ENCODE measurements around the gene FGD5.

FGD5 gene

DNA sequence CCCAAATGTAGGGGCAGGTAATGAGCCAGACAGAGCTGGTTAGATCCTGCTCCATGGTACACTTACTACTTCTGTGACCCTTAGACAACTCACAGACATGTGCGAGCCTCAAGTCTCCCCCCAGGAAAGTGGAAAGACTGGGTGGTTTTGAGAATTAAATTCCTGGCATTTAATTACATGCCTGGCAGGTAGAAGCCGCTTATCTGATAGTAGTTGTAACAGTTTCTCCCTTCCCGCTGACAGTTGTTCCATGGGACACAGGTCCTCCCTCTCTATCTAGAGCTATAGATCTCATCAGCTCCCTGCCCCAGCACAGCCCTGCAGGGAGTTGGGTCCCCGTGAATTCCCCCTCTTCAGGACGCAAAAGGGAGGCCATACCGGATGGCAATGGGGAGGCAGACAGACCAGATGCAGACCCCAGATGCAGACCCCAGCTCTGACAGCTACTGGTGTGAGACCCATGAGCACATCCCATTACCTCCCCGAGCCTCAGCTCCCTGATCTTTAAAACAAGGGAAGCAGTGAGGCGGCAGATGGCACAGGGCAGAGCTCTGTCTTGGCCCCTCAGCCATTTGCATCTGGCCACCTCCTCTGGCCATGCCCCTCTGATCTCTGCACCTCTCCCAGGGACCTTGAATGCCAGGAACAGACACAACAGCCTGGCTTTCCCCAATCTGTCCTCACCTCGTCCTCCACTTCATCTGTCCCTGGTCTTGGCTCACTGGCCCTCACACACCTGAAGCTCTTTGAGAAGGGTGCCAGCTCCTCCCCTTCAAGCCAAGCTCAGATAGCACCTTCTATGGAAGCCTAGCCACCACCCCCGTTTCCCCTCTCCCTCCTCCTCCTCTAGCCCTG lies 94.5 kb downstream of the FGD5 start:
- no peaks in the 10 kb centered on the region for H3K9me3 ChIP-seq (ENCODE audit: control insufficient read depth in 1 of 2, low read length in 2 of 2)
- no peak overlapping the region for H3K27ac ChIP-seq (ENCODE audit: low read depth, low read length)
- H3K36me3 ChIP-seq (ENCODE audit: control insufficient read depth in 1 of 2, insufficient read depth in 2 of 2, low read length in 2 of 2) = peaks cover 3 to 15% of the 10 kb centered on the region in 2 donors
- H3K27me3 ChIP-seq (ENCODE audit: control insufficient read depth in 1 of 2, insufficient read depth in 2 of 2, low read length in 2 of 2) = no peaks in the 10 kb centered on the region
- no peak overlapping the region for H3K9ac ChIP-seq (ENCODE audit: low read depth in 1 of 2, low read length in 2 of 2)
- no peak overlapping the region for H3K4me3 ChIP-seq (ENCODE audit: low read depth in 1 of 2, low read length in 2 of 2)
- no peaks in the 10 kb centered on the region for H3K4me1 ChIP-seq (ENCODE audit: control insufficient read depth in 1 of 2, insufficient read depth in 2 of 2, low read length in 2 of 2)

DNA sequence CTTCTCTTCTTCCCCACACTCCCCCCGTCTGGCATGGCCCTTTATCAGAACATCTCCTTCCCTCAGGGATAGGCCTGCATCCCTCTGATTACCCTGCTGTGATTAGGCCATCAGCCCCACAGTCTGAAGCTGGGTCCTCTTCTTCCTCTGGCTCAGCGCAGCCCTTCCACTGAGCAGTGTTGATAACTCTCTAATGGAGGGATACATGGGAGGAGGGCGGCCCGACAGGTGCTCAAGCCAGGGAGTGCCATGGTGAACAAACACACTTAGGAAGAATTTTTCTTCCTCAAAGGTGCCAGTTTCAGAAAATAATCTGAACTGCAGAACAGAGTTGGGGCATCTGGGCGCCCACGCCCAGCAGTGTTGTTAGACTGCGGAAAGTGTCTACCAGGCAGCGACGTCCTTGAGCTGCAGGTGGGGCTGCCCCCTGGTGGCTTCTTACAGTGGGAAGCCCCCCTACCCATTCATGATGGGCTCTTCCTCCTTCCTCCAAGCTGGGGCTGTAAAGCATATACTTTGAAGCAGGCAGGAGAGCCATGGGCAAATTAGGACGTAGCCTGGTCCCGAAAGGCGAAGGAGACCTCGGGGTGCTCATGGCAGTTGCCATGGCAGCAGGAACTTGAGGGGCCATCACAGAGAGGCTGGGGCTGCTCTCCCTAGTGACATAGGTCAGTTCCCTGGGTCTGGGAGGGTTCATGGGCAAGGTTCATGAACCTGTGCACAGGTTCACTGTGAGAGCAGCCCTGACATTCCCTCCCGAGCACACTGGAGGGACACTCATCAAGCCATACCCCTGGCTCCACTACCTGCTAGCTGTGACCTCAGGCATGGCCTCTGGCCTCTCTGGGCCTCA lies 95.4 kb downstream of the FGD5 start:
- no peak overlapping the region for H3K4me3 ChIP-seq (ENCODE audit: low read depth in 1 of 2, low read length in 2 of 2)
- no peaks in the 10 kb centered on the region for H3K27me3 ChIP-seq (ENCODE audit: control insufficient read depth in 1 of 2, insufficient read depth in 2 of 2, low read length in 2 of 2)
- H3K9ac ChIP-seq (ENCODE audit: low read depth in 1 of 2, low read length in 2 of 2) = no peak overlapping the region
- H3K9me3 ChIP-seq (ENCODE audit: control insufficient read depth in 1 of 2, low read length in 2 of 2) = no peaks in the 10 kb centered on the region
- H3K27ac ChIP-seq (ENCODE audit: low read depth, low read length) = no peak overlapping the region
- H3K36me3 ChIP-seq (ENCODE audit: control insufficient read depth in 1 of 2, insufficient read depth in 2 of 2, low read length in 2 of 2) = peaks cover 4 to 15% of the 10 kb centered on the region in 2 donors
- no peaks in the 10 kb centered on the region for H3K4me1 ChIP-seq (ENCODE audit: control insufficient read depth in 1 of 2, insufficient read depth in 2 of 2, low read length in 2 of 2)

GRCh38 chr3:14914779-14915117 lies 96.0 kb downstream of the FGD5 start:
- peaks cover 4 to 15% of the 10 kb centered on the region in 2 donors for H3K36me3 ChIP-seq (ENCODE audit: control insufficient read depth in 1 of 2, insufficient read depth in 2 of 2, low read length in 2 of 2)
- H3K27ac ChIP-seq (ENCODE audit: low read depth, low read length) = no peak overlapping the region
- no peaks in the 10 kb centered on the region for H3K9me3 ChIP-seq (ENCODE audit: control insufficient read depth in 1 of 2, low read length in 2 of 2)
- H3K4me1 ChIP-seq (ENCODE audit: control insufficient read depth in 1 of 2, insufficient read depth in 2 of 2, low read length in 2 of 2) = no peaks in the 10 kb centered on the region
- H3K9ac ChIP-seq (ENCODE audit: low read depth in 1 of 2, low read length in 2 of 2) = no peak overlapping the region
- no peak overlapping the region for H3K4me3 ChIP-seq (ENCODE audit: low read depth in 1 of 2, low read length in 2 of 2)
- no peaks in the 10 kb centered on the region for H3K27me3 ChIP-seq (ENCODE audit: control insufficient read depth in 1 of 2, insufficient read depth in 2 of 2, low read length in 2 of 2)

GRCh38 chr3:14915636-14916222 lies 97.0 kb downstream of the FGD5 start:
- Histone ChIP-seq H3K36me3 (ENCODE audit: control insufficient read depth in 1 of 2, insufficient read depth in 2 of 2, low read length in 2 of 2) (peaks cover 4 to 15% of the 10 kb centered on the region in 2 donors), H3K9ac (ENCODE audit: low read depth in 1 of 2, low read length in 2 of 2) (no peak overlapping the region), H3K9me3 (ENCODE audit: control insufficient read depth in 1 of 2, low read length in 2 of 2) (no peaks in the 10 kb centered on the region), H3K4me3 (ENCODE audit: low read depth in 1 of 2, low read length in 2 of 2) (no peak overlapping the region), H3K4me1 (ENCODE audit: control insufficient read depth in 1 of 2, insufficient read depth in 2 of 2, low read length in 2 of 2) (peaks cover 0 to 4% of the 10 kb centered on the region in 2 donors), H3K27me3 (ENCODE audit: control insufficient read depth in 1 of 2, insufficient read depth in 2 of 2, low read length in 2 of 2) (no peaks in the 10 kb centered on the region), H3K27ac (ENCODE audit: low read depth, low read length) (no peak overlapping the region)

DNA sequence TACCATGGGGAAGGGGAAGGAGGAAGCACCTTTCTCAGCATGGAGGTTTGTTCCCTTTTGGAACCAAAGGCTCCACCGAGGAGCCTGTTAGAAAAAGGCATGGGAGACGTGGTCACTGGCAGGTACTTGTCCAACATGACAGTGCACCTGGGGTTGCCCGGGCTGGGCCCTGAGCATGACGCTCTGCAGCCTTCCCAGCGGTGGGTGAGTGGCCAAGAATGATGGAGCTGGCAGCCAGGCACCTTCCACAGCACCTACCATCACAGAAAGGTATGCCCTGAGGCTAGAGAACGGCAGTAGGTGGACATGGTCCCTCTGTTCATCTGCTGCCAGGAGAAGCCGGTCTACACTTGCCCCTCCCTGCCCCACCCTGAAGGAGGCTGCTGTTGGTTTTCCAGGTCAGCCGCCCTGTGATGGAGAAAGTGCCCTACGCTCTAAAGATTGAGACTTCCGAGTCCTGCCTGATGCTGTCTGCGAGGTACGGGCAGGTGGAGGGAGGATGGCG lies 99.6 kb downstream of the FGD5 start:
- Histone ChIP-seq H3K36me3 (ENCODE audit: control insufficient read depth in 1 of 2, insufficient read depth in 2 of 2, low read length in 2 of 2) (peaks cover 4 to 8% of the 10 kb centered on the region in 2 donors), H3K27me3 (ENCODE audit: control insufficient read depth in 1 of 2, insufficient read depth in 2 of 2, low read length in 2 of 2) (no peaks in the 10 kb centered on the region), H3K4me3 (ENCODE audit: low read depth in 1 of 2, low read length in 2 of 2) (no peak overlapping the region), H3K9ac (ENCODE audit: low read depth in 1 of 2, low read length in 2 of 2) (no peak overlapping the region), H3K27ac (ENCODE audit: low read depth, low read length) (no peak overlapping the region), H3K4me1 (ENCODE audit: control insufficient read depth in 1 of 2, insufficient read depth in 2 of 2, low read length in 2 of 2) (peaks cover 0 to 10% of the 10 kb centered on the region in 2 donors), H3K9me3 (ENCODE audit: control insufficient read depth in 1 of 2, low read length in 2 of 2) (no peaks in the 10 kb centered on the region)

- no peaks in the 10 kb centered on the region for H3K27me3 ChIP-seq (ENCODE audit: control insufficient read depth in 1 of 2, insufficient read depth in 2 of 2, low read length in 2 of 2)
- H3K27ac ChIP-seq (ENCODE audit: low read depth, low read length) = no peak overlapping the region
- peaks cover 0 to 10% of the 10 kb centered on the region in 2 donors for H3K4me1 ChIP-seq (ENCODE audit: control insufficient read depth in 1 of 2, insufficient read depth in 2 of 2, low read length in 2 of 2)
- H3K9me3 ChIP-seq (ENCODE audit: control insufficient read depth in 1 of 2, low read length in 2 of 2) = no peaks in the 10 kb centered on the region
- H3K4me3 ChIP-seq (ENCODE audit: low read depth in 1 of 2, low read length in 2 of 2) = no peak overlapping the region
- H3K9ac ChIP-seq (ENCODE audit: low read depth in 1 of 2, low read length in 2 of 2) = no peak overlapping the region
- H3K36me3 ChIP-seq (ENCODE audit: control insufficient read depth in 1 of 2, insufficient read depth in 2 of 2, low read length in 2 of 2) = peaks cover 4 to 8% of the 10 kb centered on the region in 2 donors
These were observed 101.8 kb downstream of the FGD5 start for GRCh38 chr3:14920536-14920935.

DNA sequence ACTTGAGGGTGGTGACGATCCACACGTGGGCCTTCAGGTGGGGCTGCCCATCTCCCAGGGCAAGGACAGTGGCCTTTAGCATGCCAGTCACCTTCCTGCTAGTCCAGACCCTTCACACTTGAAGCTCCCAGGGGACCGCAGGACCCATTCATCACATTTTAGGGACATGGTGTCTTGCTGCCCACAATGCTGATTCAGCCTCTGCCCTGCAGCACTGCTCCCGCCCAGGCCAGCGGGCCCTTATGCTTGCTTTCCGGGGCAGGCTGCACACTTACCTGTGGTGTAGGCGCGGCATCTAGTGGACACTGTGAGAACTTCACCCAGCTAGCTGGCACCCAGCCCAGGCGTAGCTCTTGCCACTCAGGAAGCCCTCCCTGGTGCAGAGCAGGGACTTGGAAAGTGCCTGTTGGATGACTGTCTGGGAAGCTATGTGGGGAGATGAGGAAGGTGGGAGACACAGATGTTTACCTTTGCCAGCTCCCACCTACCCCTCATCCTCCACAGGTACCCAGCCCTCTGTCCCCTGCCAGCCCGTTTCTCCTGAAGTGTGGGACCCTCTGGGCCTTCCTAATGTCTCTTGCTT lies 102.4 kb downstream of the FGD5 start:
- Histone ChIP-seq H3K9ac (ENCODE audit: low read depth in 1 of 2, low read length in 2 of 2) (no peak overlapping the region), H3K36me3 (ENCODE audit: control insufficient read depth in 1 of 2, insufficient read depth in 2 of 2, low read length in 2 of 2) (peaks cover 7 to 11% of the 10 kb centered on the region in 2 donors), H3K27ac (ENCODE audit: low read depth, low read length) (no peak overlapping the region), H3K4me1 (ENCODE audit: control insufficient read depth in 1 of 2, insufficient read depth in 2 of 2, low read length in 2 of 2) (peaks cover 0 to 10% of the 10 kb centered on the region in 2 donors), H3K27me3 (ENCODE audit: control insufficient read depth in 1 of 2, insufficient read depth in 2 of 2, low read length in 2 of 2) (no peaks in the 10 kb centered on the region), H3K9me3 (ENCODE audit: control insufficient read depth in 1 of 2, low read length in 2 of 2) (no peaks in the 10 kb centered on the region), H3K4me3 (ENCODE audit: low read depth in 1 of 2, low read length in 2 of 2) (no peak overlapping the region)

DNA sequence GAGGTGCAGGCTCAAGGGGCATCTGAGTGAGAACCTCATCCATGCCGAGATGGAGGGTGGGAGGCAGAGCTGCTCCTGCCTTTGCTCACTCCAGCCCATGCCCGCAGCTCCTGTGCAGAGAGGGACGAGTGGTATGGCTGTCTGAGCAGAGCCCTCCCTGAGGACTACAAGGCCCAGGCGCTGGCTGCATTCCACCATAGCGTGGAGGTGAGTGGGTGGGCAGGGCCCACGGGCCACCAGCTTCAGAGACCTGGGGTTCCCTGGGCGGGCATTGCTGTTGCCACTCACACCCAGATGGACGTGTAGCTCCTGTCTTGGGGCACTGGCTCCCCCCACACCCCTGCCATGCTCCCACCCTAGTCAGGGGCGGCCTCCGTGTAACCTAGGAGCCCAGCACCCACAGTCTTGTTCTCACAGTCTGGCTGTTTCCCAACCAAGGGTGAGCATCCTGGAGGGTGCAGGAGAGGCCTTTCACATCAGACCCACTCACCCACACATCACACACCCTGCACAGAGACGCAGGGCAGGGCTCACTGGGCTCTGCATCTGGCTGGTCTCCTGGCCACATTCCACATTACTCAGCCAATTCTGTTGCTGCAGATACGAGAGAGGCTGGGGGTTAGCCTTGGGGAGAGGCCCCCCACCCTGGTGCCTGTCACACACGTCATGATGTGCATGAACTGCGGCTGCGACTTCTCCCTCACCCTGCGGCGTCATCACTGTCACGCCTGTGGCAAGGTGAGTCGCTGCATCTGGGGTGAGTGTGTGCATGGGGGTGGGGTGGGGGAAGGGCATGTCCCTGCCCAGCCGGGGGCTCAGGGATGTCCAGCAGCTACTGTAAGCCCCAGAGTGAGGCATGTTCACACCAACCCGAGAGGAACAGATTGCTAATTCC lies 103.3 kb downstream of the FGD5 start:
- no peaks in the 10 kb centered on the region for H3K27me3 ChIP-seq (ENCODE audit: control insufficient read depth in 1 of 2, insufficient read depth in 2 of 2, low read length in 2 of 2)
- H3K9ac ChIP-seq (ENCODE audit: low read depth in 1 of 2, low read length in 2 of 2) = no peak overlapping the region
- no peak overlapping the region for H3K27ac ChIP-seq (ENCODE audit: low read depth, low read length)
- peaks cover 7 to 8% of the 10 kb centered on the region in 2 donors for H3K36me3 ChIP-seq (ENCODE audit: control insufficient read depth in 1 of 2, insufficient read depth in 2 of 2, low read length in 2 of 2)
- peaks cover 0 to 10% of the 10 kb centered on the region in 2 donors for H3K4me1 ChIP-seq (ENCODE audit: control insufficient read depth in 1 of 2, insufficient read depth in 2 of 2, low read length in 2 of 2)
- H3K4me3 ChIP-seq (ENCODE audit: low read depth in 1 of 2, low read length in 2 of 2) = no peak overlapping the region
- no peaks in the 10 kb centered on the region for H3K9me3 ChIP-seq (ENCODE audit: control insufficient read depth in 1 of 2, low read length in 2 of 2)

- Histone ChIP-seq H3K9me3 (ENCODE audit: control insufficient read depth in 1 of 2, low read length in 2 of 2) (no peaks in the 10 kb centered on the region), H3K27me3 (ENCODE audit: control insufficient read depth in 1 of 2, insufficient read depth in 2 of 2, low read length in 2 of 2) (no peaks in the 10 kb centered on the region), H3K9ac (ENCODE audit: low read depth in 1 of 2, low read length in 2 of 2) (no peak overlapping the region), H3K4me1 (ENCODE audit: control insufficient read depth in 1 of 2, insufficient read depth in 2 of 2, low read length in 2 of 2) (peaks cover 0 to 10% of the 10 kb centered on the region in 2 donors), H3K4me3 (ENCODE audit: low read depth in 1 of 2, low read length in 2 of 2) (no peak overlapping the region), H3K36me3 (ENCODE audit: control insufficient read depth in 1 of 2, insufficient read depth in 2 of 2, low read length in 2 of 2) (peaks cover 6 to 7% of the 10 kb centered on the region in 2 donors), H3K27ac (ENCODE audit: low read depth, low read length) (no peak overlapping the region)
These were observed 104.1 kb downstream of the FGD5 start for GRCh38 chr3:14922863-14923262.
